ENCODE measurements around the gene ELOVL7.

DNA sequence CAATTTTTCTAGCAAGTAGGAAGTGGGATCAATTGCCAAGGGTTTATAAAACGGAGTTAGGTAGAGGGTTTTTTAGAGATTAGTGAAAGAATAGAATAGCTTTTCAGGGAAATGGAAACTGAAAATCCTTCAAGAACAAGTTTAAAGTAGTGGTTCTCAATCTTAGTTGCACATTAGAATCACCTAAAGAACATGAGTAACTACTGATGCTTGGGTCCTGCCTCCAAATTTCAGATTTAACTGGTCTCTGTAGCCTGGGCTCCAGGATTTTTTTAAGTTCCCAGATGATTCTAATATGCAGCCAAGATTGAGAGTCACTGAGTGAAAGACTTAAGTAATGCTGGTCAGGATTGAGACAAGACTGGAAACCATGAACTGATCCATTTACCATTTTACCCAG is 20.5 kb downstream of the ELOVL7 start:
- TF ChIP-seq MYC (IDR thresholded peaks at IDR 0.05; ENCODE audit: borderline replicate concordance, low read length), result no peak
- no peak for TF ChIP-seq POLR2A (IDR thresholded peaks at IDR 0.05; ENCODE audit: low read length)
- TF ChIP-seq, protein P1, sequence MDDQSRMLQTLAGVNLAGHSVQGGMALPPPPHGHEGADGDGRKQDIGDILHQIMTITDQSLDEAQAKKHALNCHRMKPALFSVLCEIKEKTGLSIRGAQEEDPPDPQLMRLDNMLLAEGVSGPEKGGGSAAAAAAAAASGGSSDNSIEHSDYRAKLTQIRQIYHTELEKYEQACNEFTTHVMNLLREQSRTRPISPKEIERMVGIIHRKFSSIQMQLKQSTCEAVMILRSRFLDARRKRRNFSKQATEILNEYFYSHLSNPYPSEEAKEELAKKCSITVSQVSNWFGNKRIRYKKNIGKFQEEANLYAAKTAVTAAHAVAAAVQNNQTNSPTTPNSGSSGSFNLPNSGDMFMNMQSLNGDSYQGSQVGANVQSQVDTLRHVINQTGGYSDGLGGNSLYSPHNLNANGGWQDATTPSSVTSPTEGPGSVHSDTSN (IDR thresholded peaks at IDR 0.05), result no peak
- no peak for TF ChIP-seq RCOR1 (IDR thresholded peaks at IDR 0.05; ENCODE audit: low read depth, low read length)
- no peak for TF ChIP-seq MAZ (IDR thresholded peaks at IDR 0.05; ENCODE audit: borderline replicate concordance, low read depth, low read length)
- TF ChIP-seq, protein P2, sequence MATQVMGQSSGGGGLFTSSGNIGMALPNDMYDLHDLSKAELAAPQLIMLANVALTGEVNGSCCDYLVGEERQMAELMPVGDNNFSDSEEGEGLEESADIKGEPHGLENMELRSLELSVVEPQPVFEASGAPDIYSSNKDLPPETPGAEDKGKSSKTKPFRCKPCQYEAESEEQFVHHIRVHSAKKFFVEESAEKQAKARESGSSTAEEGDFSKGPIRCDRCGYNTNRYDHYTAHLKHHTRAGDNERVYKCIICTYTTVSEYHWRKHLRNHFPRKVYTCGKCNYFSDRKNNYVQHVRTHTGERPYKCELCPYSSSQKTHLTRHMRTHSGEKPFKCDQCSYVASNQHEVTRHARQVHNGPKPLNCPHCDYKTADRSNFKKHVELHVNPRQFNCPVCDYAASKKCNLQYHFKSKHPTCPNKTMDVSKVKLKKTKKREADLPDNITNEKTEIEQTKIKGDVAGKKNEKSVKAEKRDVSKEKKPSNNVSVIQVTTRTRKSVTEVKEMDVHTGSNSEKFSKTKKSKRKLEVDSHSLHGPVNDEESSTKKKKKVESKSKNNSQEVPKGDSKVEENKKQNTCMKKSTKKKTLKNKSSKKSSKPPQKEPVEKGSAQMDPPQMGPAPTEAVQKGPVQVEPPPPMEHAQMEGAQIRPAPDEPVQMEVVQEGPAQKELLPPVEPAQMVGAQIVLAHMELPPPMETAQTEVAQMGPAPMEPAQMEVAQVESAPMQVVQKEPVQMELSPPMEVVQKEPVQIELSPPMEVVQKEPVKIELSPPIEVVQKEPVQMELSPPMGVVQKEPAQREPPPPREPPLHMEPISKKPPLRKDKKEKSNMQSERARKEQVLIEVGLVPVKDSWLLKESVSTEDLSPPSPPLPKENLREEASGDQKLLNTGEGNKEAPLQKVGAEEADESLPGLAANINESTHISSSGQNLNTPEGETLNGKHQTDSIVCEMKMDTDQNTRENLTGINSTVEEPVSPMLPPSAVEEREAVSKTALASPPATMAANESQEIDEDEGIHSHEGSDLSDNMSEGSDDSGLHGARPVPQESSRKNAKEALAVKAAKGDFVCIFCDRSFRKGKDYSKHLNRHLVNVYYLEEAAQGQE (IDR thresholded peaks at IDR 0.05), result no peak

Data from A549 (cell line).